ENCODE results near the gene SLC36A2. TPM values are rescaled to one million over a fixed set of nuclear protein-coding genes. Genes with fewer than 3 reads are reported as not detected.

Gene SLC36A2
- total and polyA plus RNA-seq, 9 donors: 0.04 to 0.19 (median 0.12) TPM; not detected in 5

DNA sequence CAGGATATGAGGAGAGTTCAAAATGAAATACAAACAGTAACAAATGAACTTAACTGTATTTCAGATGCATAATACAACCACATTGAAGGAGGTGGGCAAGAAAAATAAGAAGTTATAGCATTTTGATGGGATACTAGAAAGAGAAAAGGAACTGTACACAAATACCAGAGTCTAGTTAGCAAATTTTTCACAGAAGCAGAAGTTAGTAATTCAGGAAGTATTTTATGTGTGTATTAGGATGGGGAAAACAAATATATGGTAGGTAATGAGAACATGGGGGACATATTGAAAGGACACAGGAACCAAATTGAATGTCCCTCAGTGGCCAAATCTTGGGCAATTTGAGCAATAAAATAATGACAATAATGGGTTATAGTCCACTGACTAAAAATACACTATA lies 76.0 kb downstream of the SLC36A2 start:
- H3K4me1 ChIP-seq (ENCODE audit: control insufficient read depth, insufficient read depth, low read length): no peaks in the 10 kb centered on the region
- DNase-seq: no peak

DNA sequence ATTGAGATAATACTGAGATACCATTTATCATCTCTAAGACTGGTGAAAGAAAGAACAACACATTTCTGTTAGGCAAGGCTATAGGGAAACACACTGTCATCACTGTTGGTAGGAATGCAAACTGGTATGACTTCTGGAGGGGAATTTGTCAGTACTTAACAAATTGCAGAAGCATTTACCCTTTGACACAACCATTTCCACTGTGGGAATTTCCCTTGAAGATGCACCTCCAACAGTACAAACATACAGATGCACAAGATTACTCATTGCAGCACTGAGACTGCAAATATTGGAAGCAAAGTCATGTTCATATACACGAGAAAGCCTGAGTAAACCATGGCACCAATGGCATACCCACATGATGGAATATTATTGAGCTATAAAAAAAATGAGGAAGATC lies 76.8 kb downstream of the SLC36A2 start:
- H3K4me1 ChIP-seq (ENCODE audit: control insufficient read depth, insufficient read depth, low read length): no peaks in the 10 kb centered on the region
- no peaks in the 10 kb centered on the region for H3K27me3 ChIP-seq (ENCODE audit: control insufficient read depth, insufficient read depth, low read length)
- H3K27ac ChIP-seq (ENCODE audit: low read length): no peak overlapping the region
- H3K4me3 ChIP-seq (ENCODE audit: low read length): no peak overlapping the region
- WGBS (ENCODE audit: insufficient coverage): no CpG with 5 or more reads among the region's 1 CpG
- DNase-seq: no peak
- H3K9me3 ChIP-seq (replicated peaks; ENCODE audit: control insufficient read depth, low read depth, low read length): no peaks in the 10 kb centered on the region
- H3K36me3 ChIP-seq (ENCODE audit: control insufficient read depth, insufficient read depth, low read length): peaks cover 18% of the 10 kb centered on the region

More for the DNA sequence above, 76.0 kb downstream of the SLC36A2 start:
- H3K27ac ChIP-seq (ENCODE audit: low read length): no peak overlapping the region
- H3K36me3 ChIP-seq (ENCODE audit: control insufficient read depth, insufficient read depth, low read length): peaks cover 18% of the 10 kb centered on the region
- no peaks in the 10 kb centered on the region for H3K9me3 ChIP-seq (replicated peaks; ENCODE audit: control insufficient read depth, low read depth, low read length)
- no peak overlapping the region for H3K4me3 ChIP-seq (ENCODE audit: low read length)
- no peaks in the 10 kb centered on the region for H3K27me3 ChIP-seq (ENCODE audit: control insufficient read depth, insufficient read depth, low read length)

DNA sequence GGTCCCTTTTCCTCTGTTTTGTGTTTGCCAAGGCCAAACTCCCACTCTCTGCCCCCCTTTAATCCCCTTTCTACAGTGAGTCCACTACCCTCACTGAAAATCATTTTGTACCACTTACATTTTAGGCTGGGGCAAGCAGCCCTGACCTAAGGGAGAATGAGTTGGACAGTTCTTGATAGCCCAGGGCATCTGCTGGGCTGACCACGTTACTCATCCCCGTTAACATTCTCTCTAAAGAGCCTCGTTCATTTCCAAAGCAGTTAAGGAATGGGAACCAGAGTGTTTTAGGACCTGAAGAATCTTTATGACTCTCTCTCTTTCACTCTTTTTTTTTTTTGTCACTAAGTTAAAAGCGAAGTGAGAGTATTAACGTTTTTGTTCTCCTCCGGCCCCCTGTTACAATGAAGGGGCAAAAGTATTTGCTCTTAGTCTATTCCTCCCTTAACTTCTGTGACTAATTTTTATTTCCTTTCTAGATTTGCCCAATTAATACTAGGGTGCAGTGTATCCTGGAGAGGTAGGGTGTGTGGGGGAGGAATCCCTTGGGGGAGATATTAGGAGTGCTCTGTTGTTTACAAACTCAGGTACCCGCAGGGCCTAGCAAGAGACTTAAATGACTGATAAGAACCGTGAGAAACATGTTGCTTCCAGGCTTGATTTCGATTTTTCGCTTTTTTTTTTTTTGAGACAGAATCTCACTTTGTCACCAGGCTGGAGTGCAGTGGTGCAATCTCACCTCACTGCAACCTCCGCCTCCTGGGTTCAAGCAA lies 79.7 kb downstream of the SLC36A2 start:
- DNase-seq: no peak
- Histone ChIP-seq H3K4me3 (ENCODE audit: low read length) (no peak overlapping the region), H3K9me3 (replicated peaks; ENCODE audit: control insufficient read depth, low read depth, low read length) (no peaks in the 10 kb centered on the region), H3K27me3 (ENCODE audit: control insufficient read depth, insufficient read depth, low read length) (no peaks in the 10 kb centered on the region), H3K4me1 (ENCODE audit: control insufficient read depth, insufficient read depth, low read length) (no peaks in the 10 kb centered on the region), H3K27ac (ENCODE audit: low read length) (no peak overlapping the region), H3K36me3 (ENCODE audit: control insufficient read depth, insufficient read depth, low read length) (peaks cover 18% of the 10 kb centered on the region)
- 87% methylated on average over 4 of the region's 11 CpGs for WGBS (ENCODE audit: insufficient coverage)

Other genes starting within 250 kb of the SLC36A2 start
- 370 TPM for gene ANXA6, start 189.8 kb downstream of the SLC36A2 start, total RNA-seq
- 100 to 1,000 TPM; 335 to 439 (median 394) TPM for gene ANXA6, start 189.8 kb downstream of the SLC36A2 start, polyA plus RNA-seq (ENCODE audit: insufficient read depth in 1 of 8, insufficient read length in 8 of 8, low replicate concordance in 1 of 8)
- gene CCDC69, start 123.5 kb downstream of the SLC36A2 start, total RNA-seq: 61.4 TPM
- 100 to 1,000 TPM in 1 of 8 donors, 10 to 100 TPM in 7; 38.5 to 104 (median 85.5) TPM for gene CCDC69, start 123.5 kb downstream of the SLC36A2 start, polyA plus RNA-seq (ENCODE audit: insufficient read depth in 1 of 8, insufficient read length in 8 of 8, low replicate concordance in 1 of 8)
- 22.2 TPM for gene GM2A, start 94.4 kb downstream of the SLC36A2 start, total RNA-seq
- 10 to 100 TPM; 16.2 to 22.9 (median 19.3) TPM for gene GM2A, start 94.4 kb downstream of the SLC36A2 start, polyA plus RNA-seq (ENCODE audit: insufficient read depth in 1 of 8, insufficient read length in 8 of 8, low replicate concordance in 1 of 8)
- gene SLC36A3, start 43.8 kb downstream of the SLC36A2 start, total RNA-seq: not detected
- under 1 TPM in 1 of 8 donors, not detected in 7; 0.04 TPM for gene SLC36A3, start 43.8 kb downstream of the SLC36A2 start, polyA plus RNA-seq (ENCODE audit: insufficient read depth in 1 of 8, insufficient read length in 8 of 8, low replicate concordance in 1 of 8)
- 8.4 TPM for gene SLC36A1, start 100.0 kb upstream of the SLC36A2 start, total RNA-seq
- 10 to 100 TPM; 10.4 to 18.3 (median 15.7) TPM for gene SLC36A1, start 100.0 kb upstream of the SLC36A2 start, polyA plus RNA-seq (ENCODE audit: insufficient read depth in 1 of 8, insufficient read length in 8 of 8, low replicate concordance in 1 of 8)
- gene FAT2, start 243.8 kb upstream of the SLC36A2 start, total RNA-seq: 0.40 TPM
- 1 to 10 TPM in 1 of 8 donors, under 1 TPM in 7; 0.26 to 4.9 (median 0.50) TPM for gene FAT2, start 243.8 kb upstream of the SLC36A2 start, polyA plus RNA-seq (ENCODE audit: insufficient read depth in 1 of 8, insufficient read length in 8 of 8, low replicate concordance in 1 of 8)

All from muscle of leg (tissue), 11 donors.